HG03571 (cell line): ENCODE data around the gene C18orf54.
"Not testable (repeated sequence)": the region's sequence is repeated elsewhere in the genome, so short reads cannot be mapped to it uniquely, and the experiment has no call there.

ENCODE experiments used
- ATAC-seq: cut with Tn5 transposase; IDR thresholded peaks from one replicate; pipeline ENCODE4 v1.9.1; 2021; ENCODE audit not compliant: unreplicated experiment

Gene C18orf54

DNA sequence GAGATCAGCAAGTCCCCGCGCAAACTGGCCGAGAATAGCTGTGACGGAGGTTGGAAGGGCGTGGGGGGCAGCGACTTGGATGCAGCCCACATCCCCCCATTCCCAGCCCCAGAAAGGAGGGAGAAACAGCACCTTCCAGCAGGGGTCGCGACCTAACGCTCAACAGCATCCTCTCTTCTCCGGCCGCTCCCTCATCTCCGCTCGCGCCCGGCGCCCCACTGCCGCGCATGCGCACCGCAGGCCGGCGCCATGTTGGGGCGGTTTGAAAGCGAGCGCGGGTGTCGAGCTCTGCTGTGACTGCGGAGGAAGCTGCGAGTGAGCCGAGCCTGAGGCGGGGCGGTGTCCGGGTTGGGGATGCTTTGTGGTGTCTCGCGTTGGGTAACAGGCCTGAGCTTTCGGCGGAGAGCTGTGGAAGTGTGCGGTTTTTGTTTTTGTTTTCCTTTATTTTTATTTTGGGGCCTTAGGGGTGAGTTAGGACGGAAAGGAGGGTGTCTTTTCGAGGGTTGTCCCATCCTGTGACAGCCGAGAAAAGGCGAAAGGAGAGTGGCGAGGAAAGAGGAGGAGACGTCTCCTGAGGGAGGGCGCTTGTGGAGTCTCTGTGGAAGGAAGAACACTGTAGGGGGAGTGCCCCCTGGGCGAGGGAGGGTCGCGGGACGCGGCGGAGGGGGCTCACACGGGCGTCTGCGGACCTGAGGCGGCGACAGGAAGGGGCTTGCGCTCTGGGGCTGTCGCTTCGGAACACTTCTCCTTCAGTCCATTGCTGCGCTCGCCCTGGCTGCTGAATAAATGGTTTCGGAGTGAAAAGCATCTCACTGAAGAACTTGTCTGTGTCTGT lies at the start of gene C18orf54, which contains the start of gene STARD6:
Gene C18orf54, plus strand, starts transcription at position 247 of the 835 bp plus-strand sequence. CDS start 2,667 bp downstream, outside the sequence.
Gene STARD6, minus strand, starts transcription at position 199 of the 835 bp plus-strand sequence. CDS start 3,285 bp downstream, outside the sequence.
- ATAC-seq, result peak; percentile 94

- not testable (repeated sequence) for ATAC-seq
Observed at GRCh38 chr18:54309564-54309963, 48.1 kb upstream of the C18orf54 start.

GRCh38 chr18:54316071-54316820 lies 41.5 kb upstream of the C18orf54 start:
- ATAC-seq, result no peak

DNA sequence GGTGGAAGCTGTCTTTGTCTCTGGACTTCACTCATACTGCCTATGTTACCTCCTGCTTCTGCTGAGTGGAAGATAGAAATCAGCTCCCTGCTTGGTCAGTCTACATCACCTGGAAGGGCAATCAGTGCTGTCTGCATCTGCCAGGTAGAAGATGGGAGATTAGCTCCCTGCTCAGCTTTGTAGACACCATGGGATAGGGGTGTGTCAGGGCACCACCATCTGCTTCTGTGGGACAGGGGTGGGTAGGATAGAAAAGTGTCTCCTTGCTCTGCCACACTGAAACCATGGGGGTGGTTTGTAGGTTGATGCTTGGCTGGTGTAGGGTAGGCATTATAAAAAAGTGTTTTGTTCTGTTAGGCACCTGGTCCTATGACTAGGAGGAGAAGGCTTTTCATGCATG lies 34.1 kb upstream of the C18orf54 start:
- ATAC-seq, result no peak

- no peak for ATAC-seq
Observed at GRCh38 chr18:54323970-54324369, 33.7 kb upstream of the C18orf54 start.

- no peak for ATAC-seq
Observed at GRCh38 chr18:54327818-54328217, 29.9 kb upstream of the C18orf54 start.

DNA sequence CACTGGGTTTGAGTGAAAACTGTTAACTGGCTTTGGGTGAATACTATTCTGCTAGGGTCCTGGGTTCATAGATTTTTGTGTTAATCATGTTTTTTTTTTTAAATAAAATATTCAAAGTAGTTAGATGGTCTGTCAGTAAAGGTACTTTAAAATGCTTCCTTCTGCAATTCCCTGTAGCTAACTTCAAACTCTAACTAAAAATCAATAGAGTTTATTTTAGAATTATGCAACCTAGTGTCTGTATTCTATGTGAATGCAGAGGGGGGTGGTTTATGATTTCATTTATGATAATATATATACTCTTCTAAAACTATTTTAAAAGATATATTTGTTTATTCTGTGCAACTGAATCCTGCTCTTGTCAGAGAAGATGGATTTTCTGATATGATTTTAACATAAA lies 27.9 kb upstream of the C18orf54 start:
- ATAC-seq, result no peak

- ATAC-seq, result no peak
Observed at GRCh38 chr18:54330768-54331548, 26.7 kb upstream of the C18orf54 start.

DNA sequence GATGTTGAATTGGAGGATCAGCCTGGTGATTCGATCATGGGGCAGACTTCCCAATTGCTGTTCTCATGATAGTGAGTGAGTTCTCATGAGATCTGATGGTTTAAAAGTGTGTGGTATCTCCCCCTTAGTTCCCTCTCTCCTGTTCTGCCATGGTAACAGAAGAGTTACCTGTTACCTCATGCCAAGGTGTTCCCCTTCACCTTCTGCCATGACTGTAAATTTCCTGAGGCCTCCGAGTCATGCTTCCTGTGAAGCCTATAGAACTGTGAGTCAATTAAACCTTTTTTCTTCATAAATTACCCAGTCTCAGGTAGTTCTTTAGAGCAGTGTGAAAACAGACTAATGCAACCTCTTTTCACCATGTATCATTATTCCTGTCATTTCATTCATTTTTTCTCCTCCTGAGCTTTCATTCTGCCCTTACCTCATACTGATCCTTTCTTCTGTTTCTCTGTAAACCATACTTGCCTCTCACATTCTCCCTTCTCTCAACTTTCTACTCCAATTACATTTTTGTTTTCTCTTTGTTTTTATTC lies 22.0 kb upstream of the C18orf54 start:
- no peak for ATAC-seq

- ATAC-seq, result no peak
Observed at GRCh38 chr18:54338230-54338629, 19.5 kb upstream of the C18orf54 start.

- no peak for ATAC-seq
Observed at GRCh38 chr18:54351186-54351585, 6.5 kb upstream of the C18orf54 start.

DNA sequence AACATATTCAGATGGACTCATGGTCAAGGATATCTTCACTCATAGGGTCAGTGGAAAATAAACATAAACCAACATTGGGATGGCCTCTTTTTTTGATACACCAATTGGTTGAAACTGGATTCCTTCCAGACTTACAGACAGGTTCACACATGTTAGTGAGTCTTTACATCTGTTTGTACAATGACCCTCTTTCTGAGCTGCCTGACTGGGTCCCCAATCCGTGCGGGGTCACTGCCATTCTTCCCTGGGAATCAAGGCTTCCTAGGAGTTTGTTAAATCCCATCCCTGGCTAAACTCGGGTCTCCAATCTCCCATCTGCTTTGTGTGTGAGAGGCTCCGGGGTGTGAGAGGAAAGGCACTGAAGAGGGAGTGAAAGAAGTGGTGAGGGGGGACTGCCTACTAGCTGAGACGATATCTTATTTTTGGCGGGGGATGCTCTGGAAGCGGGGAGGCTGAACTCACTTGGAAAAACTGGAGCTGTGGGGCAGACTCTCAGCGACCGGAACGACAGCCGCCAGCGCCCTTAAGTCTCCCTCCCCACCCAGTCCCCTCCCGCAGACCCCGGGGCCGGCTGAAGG lies 535 bp upstream of the C18orf54 start:
- peak; percentile 44 for ATAC-seq

DNA sequence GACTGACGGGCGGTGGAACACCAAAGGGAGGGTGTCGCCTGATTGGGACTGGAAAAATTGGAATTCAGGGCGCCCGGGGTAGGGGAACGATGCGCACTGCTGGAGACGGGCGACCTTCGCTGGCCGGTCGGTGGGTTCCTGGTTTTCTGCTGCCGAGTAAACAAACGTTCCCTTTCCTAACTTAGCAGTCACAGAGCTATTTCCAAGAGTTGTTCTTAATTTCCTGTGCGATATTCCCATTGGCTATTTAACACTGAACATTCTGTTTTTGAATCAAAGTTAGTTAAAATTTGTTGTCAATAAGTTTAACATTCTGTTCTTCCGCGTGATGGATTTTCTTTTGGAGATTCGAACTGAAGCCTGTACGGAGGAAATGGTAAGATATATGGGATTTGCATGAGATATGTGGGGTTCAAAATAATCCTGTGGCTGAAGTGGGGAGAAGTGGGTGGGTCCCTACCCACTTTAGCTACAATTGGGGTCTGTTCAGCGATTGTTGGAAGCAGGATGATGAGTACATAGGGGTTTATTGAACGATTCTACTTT lies 862 bp downstream of the C18orf54 start:
- ATAC-seq, result peak; percentile 10

GRCh38 chr18:54359233-54359632 lies 1.5 kb downstream of the C18orf54 start:
- no peak for ATAC-seq

DNA sequence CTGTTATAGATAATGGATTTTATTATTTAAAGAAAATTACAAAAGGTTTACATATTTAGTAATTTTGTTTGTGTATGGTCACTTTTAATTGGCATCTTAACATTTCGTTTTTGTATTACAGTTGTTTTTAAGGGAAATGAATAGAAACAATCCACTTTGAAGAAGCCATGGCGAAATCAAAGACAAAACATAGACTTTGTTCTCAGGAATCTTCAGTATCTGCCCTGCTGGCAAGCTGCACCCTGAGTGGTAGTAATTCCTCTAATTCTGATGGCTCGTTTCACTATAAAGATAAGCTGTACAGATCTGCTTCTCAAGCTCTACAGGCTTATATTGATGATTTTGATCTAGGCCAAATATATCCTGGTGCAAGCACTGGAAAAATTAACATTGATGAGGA lies 2.7 kb downstream of the C18orf54 start:
- ATAC-seq, result no peak

- no peak for ATAC-seq
Observed at GRCh38 chr18:54378057-54378456, 20.4 kb downstream of the C18orf54 start.

DNA sequence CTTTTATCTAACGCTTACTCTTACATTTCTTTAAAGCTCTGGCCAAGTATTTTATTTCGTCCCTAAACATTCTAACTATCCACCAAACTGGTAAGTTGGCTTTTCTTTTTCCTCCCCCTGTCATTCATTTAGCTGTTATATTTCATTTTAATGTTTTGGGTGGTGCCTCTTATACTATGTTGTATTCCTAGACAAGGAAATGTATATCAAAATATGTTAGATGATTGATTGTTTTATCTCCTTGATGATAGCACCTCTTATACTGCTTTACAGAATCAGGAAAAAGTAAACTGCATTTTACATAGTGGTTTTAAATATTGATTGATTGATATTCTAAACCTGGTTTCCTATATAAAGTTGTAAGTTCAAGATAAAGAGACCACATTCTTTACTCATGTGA lies 23.9 kb downstream of the C18orf54 start:
- no peak for ATAC-seq

- no peak for ATAC-seq
Observed at GRCh38 chr18:54382076-54382475, 24.4 kb downstream of the C18orf54 start.

DNA sequence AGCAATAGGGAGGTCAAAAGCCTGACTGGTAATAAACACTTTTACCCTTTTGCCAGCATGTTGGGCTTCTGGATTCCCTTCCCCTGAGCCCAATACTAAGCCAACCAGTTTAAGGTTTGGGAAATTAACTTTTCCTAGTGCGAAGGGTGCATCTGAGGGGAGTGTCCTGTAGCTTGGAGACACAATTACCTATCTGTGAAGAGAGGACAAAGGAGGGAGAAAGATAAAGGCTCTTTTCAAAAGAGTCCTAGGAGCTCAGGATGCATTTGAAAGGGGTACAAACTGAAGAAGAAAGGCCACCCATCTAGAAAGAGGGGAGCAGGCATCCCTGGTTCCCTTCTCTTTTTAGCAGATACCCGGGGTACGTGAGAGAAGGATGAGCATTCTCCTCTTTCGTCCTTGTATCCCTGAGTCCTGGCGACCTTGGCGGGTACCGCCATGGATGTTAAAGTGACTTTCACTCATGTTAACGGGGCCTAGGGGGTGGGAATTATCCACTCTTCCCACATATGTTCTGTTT lies 25.1 kb downstream of the C18orf54 start:
- no peak for ATAC-seq

DNA sequence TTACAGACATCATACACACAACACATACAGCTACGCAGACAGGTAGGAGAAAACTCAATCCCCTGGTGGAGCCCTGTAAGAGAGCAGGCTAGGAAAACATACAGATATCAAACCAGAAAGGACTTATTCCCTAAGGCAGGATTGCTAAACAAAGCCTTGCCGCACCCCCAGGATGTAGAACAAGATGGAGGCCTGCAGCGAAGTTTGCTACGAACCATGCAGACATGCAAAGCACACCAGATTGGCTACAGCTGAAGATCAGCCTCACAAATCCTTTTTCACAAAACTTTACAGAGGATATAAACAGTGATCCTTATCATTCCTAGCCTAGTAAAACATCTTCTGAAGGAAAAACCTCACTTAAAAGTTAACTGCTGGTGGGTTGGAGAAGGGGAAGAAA lies 28.3 kb downstream of the C18orf54 start:
- no peak for ATAC-seq
